HG03558 (cell line): ENCODE measurements around the gene PARD3B.

Experiments used
- ATAC-seq: cut with Tn5 transposase; IDR thresholded peaks from one replicate; pipeline ENCODE4 v1.9.1; 2021; ENCODE audit warnings: moderate number of reproducible peaks; ENCODE audit not compliant: unreplicated experiment; ENCODE audit errors: extremely low read depth

Gene PARD3B

GRCh38 chr2:204578928-204579598 lies 33.8 kb downstream of the PARD3B start:
- no peak for ATAC-seq

GRCh38 chr2:204581946-204582345 lies 36.7 kb downstream of the PARD3B start:
- ATAC-seq: no peak

GRCh38 chr2:204583773-204584172 lies 38.5 kb downstream of the PARD3B start:
- no peak for ATAC-seq

GRCh38 chr2:204585930-204586329 lies 40.7 kb downstream of the PARD3B start:
- no peak for ATAC-seq

- ATAC-seq: no peak
These were observed 41.3 kb downstream of the PARD3B start for GRCh38 chr2:204586444-204587180.

- no peak for ATAC-seq
These were observed 44.8 kb downstream of the PARD3B start for GRCh38 chr2:204590063-204590462.

- no peak for ATAC-seq
These were observed 46.0 kb downstream of the PARD3B start for GRCh38 chr2:204591225-204591624.

GRCh38 chr2:204604061-204604460 lies 58.8 kb downstream of the PARD3B start:
- no peak for ATAC-seq

GRCh38 chr2:204608237-204608939 lies 63.1 kb downstream of the PARD3B start:
- no peak for ATAC-seq

- no peak for ATAC-seq
These were observed 65.8 kb downstream of the PARD3B start for GRCh38 chr2:204611017-204611631.

GRCh38 chr2:204611764-204612163 lies 66.5 kb downstream of the PARD3B start:
- no peak for ATAC-seq

GRCh38 chr2:204613635-204614034 lies 68.4 kb downstream of the PARD3B start:
- no peak for ATAC-seq

GRCh38 chr2:204615456-204615855 lies 70.2 kb downstream of the PARD3B start:
- ATAC-seq: no peak

GRCh38 chr2:204625135-204625534 lies 79.9 kb downstream of the PARD3B start:
- no peak for ATAC-seq

GRCh38 chr2:204628926-204629712 lies 83.8 kb downstream of the PARD3B start:
- no peak for ATAC-seq

GRCh38 chr2:204632410-204632809 lies 87.1 kb downstream of the PARD3B start:
- ATAC-seq: no peak

- ATAC-seq: no peak
These were observed 89.3 kb downstream of the PARD3B start for GRCh38 chr2:204634564-204634963.

- ATAC-seq: no peak
These were observed 90.2 kb downstream of the PARD3B start for GRCh38 chr2:204635478-204635877.

GRCh38 chr2:204638471-204639194 lies 93.4 kb downstream of the PARD3B start:
- ATAC-seq: no peak
